ENCODE measurements around the gene PROM2. TPM values are rescaled to one million over a fixed set of nuclear protein-coding genes. Genes with fewer than 3 reads are reported as not detected.

The PROM2 gene
- total RNA-seq, 4 donors from 2014 or later = 1.5 to 13.8 (median 7.1) TPM

- no peaks in the 10 kb centered on the region for H3K36me3 ChIP-seq
- intact Hi-C loops (cut with DNase I; ENCODE audit: low total_unique reads) = no loop called here
- no peak for DNase-seq
Measured at GRCh38 chr2:95311815-95312542, 37.7 kb downstream of the PROM2 start.

GRCh38 chr2:95312543-95313201 lies 38.4 kb downstream of the PROM2 start:
- intact Hi-C loops (cut with DNase I; ENCODE audit: low total_unique reads) = no loop called here
- no peaks in the 10 kb centered on the region for H3K36me3 ChIP-seq
- H3K27me3 ChIP-seq = no peaks in the 10 kb centered on the region
- no peaks in the 10 kb centered on the region for H3K9me3 ChIP-seq
- no peak for TF ChIP-seq CTCF (IDR thresholded peaks at IDR 0.05)
- no peak for DNase-seq
- no peak overlapping the region for H3K4me3 ChIP-seq
- no peaks in the 10 kb centered on the region for H3K4me1 ChIP-seq
- no peak overlapping the region for H3K27ac ChIP-seq

More at GRCh38 chr2:95311815-95312542, 37.7 kb downstream of the PROM2 start:
- no peak overlapping the region for H3K4me3 ChIP-seq
- H3K27ac ChIP-seq = no peak overlapping the region
- no peak for TF ChIP-seq CTCF (IDR thresholded peaks at IDR 0.05)
- no peak for TF ChIP-seq POLR2A (IDR thresholded peaks at IDR 0.05)
- H3K27me3 ChIP-seq = no peaks in the 10 kb centered on the region
- H3K4me1 ChIP-seq = no peaks in the 10 kb centered on the region
- H3K9me3 ChIP-seq = no peaks in the 10 kb centered on the region

- no peak for TF ChIP-seq CTCF (IDR thresholded peaks at IDR 0.05)
- TF ChIP-seq POLR2A (IDR thresholded peaks at IDR 0.05) = no peak
- Histone ChIP-seq H3K36me3 (no peaks in the 10 kb centered on the region), H3K27me3 (no peaks in the 10 kb centered on the region), H3K9me3 (no peaks in the 10 kb centered on the region), H3K4me1 (no peaks in the 10 kb centered on the region), H3K4me3 (no peak overlapping the region), H3K27ac (no peak overlapping the region)
- intact Hi-C loops (cut with DNase I; ENCODE audit: low total_unique reads) = no loop called here
- DNase-seq = no peak
Measured at GRCh38 chr2:95313296-95314131, 39.3 kb downstream of the PROM2 start.

- no peaks in the 10 kb centered on the region for H3K9me3 ChIP-seq
- no peak overlapping the region for H3K27ac ChIP-seq
- no peaks in the 10 kb centered on the region for H3K27me3 ChIP-seq
- no peak for DNase-seq
- no peaks in the 10 kb centered on the region for H3K36me3 ChIP-seq
- H3K4me1 ChIP-seq = no peaks in the 10 kb centered on the region
- intact Hi-C loops (cut with DNase I; ENCODE audit: low total_unique reads) = no loop called here
- TF ChIP-seq CTCF (IDR thresholded peaks at IDR 0.05) = no peak
- no peak for TF ChIP-seq POLR2A (IDR thresholded peaks at IDR 0.05)
- no peak overlapping the region for H3K4me3 ChIP-seq
Measured at GRCh38 chr2:95314598-95314963, 40.3 kb downstream of the PROM2 start.

All from uterus (tissue), 4 donors.